ENCODE data around the gene SH2D6. TPM values are rescaled to one million over a fixed set of nuclear protein-coding genes. Genes with fewer than 3 reads are reported as not detected.
"Not testable (repeated sequence)": the region's sequence is repeated elsewhere in the genome, so short reads cannot be mapped to it uniquely, and the experiment has no call there.

Gene SH2D6
- polyA plus RNA-seq, 10 donors = 0.21 to 1.2 (median 0.65) TPM

DNA sequence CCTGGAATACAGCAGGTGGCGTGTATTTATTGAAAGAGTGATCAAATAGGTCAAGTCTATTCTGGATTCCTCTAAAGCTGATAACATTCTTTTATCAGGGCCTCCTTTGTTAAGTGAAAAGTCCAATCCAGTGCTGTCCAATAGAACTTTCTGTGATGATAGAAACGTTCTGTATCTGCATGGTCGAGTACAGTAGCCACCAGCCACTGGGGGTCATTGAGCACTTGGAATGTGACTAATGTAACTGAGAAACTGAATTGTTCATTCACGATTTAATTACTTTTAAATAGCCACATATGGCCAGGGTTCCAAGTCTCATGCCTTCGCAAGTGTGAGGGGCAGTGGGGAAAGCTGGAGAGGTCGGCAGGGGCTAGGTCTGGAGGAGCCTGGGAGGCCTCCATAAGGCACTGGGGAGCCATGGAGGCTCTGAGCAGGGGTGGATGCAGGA is 20.5 kb downstream of the SH2D6 start:
- DNase-seq = no peak

GRCh38 chr2:85439569-85439968 is 21.1 kb downstream of the SH2D6 start:
- not testable (repeated sequence) for DNase-seq

- DNase-seq = no peak
Observed at GRCh38 chr2:85439986-85440385, 21.5 kb downstream of the SH2D6 start.

DNA sequence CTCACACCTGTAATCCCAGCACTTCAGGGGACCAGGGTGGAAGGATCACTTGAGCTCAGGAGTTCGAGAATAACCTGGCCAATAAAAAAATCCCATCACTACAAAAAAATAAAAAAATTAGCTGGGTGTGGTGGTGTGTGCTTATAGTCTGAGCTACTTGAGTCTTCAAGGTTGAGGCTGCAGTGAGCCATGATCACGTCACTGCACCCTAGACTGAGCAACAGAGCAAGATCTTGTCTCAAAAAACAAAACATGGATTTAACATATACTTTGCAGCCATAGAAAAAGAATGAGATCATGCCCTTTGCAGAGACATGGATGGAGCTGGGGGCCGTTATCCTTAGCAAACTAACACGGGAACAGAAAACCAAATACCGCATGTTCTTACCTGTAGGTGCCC is 22.2 kb downstream of the SH2D6 start:
- no peak for DNase-seq

DNA sequence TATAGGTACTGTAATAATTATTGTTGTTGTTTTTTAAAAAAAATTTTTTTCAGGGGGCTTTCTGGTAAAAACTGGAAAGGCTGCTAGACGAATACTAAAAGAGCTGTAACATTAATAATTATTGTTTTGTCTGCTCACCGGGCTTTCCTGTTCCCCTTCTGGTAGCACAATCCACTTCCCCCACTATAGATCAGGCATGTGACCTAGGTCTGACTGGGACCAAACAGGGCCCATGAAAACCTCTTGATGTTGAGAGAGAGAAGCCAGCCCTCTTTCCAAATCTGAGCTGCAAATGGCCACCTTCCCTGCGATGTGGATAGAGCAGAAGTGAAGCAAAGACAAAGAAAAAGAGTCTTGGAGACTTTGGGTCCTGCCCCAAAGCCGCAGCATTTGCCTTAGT is 23.4 kb downstream of the SH2D6 start:
- DNase-seq = no peak

DNA sequence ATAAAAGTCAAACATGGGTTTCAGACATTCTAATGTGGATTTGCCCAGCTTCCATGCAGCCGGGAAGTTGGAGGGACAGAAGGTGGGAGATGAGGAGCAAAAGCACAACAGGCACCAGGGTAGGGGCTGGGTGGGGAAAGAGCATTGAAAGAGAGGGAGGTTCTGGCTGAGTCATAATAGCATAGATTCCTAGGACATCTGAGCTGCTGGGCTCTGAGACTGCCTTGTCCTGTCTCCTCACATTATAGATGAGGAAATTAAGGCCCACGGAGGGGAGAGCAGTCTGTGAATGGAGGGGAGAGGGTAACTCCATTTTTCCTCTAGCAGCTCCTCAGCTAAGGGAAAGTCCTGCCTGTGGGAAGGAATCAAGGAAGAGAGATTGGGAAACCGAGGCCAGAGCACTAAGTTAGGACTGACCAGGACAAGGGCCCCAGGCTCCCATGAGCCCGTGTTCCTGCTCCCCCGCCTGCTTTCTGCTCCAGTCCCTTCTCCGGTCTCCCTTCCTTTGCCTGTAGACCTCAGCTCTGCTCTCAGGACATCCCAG is 26.2 kb downstream of the SH2D6 start:
- DNase-seq = no peak

DNA sequence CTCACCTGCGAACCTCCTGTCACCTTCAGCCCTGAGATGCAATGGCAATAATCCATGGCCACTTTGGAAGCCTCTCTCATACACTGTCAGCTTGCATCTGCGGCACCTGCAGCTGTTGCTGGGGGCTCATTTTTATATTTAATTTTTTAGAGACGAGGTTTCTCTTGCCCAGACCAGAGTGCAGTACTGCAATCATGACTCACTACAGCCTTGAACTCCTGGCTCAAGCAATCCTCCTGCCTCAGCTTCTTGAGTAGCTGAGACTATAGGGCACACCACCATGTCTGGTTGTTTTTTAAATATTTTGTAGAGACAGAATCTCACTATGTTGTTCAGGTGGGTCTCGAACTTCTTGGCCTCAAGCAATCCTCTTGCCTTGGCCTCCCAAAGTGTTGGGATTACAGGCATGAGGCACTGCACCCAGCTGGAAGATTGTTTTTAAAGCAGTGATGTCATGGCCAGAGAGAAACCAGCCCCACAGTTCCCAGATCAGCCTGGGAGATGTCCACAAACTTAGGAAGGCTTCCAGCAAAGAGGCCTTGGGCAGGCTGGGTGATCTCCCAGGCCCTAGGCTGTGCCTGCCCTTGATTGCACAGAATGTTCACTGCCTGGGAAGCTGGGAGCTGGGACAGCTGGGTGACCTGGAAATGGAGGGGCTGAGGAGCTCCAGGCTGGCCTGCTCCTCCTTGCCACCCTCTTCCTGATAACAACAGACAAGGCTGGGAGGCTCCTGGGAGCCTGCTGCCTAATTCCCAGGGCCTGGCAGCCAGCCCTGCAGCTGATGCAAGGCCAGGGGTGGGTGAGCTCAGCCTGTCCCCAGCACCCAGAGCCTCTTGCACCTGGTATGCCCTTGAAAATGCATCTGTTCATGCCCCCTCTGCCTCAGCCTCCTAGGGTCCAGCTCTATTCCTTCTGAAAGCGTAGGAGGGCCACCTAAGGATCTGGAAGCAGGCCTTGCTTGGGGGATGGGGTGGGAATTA is 27.1 kb downstream of the SH2D6 start:
- peak in 2 of 3 donors; percentile 39 to 65 for DNase-seq

- DNase-seq = peak in 1 of 3 donors; percentile 45
Observed at GRCh38 chr2:85446296-85447221, 28.0 kb downstream of the SH2D6 start.

GRCh38 chr2:85447222-85447585 is 28.7 kb downstream of the SH2D6 start:
- no peak for DNase-seq

- no peak for DNase-seq
Observed at GRCh38 chr2:85448461-85449213, 30.1 kb downstream of the SH2D6 start.

DNA sequence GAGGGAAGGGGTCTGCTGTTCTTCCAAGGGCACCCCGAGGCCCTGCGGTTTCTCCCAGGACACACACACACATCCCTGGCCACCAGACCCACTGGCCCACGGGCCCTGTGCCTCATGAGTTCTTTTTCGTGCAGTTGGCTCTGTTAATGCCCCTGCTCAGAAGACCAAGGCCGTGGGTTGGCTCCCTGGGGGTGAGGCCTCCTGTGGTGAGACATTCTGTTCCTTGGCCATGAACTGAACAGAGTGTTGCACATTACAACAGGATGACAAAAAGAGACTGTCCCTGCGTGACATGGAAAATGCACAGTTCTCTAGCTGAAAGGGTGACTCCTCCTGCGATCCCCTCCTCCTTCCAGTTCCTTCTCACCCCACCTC is 30.7 kb downstream of the SH2D6 start:
- DNase-seq = no peak

DNA sequence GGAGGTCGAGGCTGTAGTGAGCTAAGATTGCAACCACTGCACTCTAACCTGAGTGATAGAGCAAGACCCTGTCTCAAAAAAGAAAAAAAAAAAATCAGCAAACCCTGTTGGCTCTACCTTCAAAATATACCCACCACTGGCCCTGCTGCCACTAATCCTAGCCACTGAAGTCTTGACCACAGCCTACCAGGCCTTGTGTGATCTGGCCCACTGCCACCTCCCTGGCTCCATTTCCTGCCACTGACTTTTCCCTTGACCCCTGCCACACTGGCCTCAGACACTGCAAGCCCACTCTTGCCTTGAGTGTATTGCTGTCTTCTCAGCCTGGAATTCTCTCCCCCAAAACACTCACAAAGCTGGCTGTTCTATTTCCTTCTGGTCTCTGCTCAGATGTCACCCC is 33.7 kb downstream of the SH2D6 start:
- no peak for DNase-seq

- DNase-seq = no peak
Observed at GRCh38 chr2:85453571-85453970, 35.1 kb downstream of the SH2D6 start.

DNA sequence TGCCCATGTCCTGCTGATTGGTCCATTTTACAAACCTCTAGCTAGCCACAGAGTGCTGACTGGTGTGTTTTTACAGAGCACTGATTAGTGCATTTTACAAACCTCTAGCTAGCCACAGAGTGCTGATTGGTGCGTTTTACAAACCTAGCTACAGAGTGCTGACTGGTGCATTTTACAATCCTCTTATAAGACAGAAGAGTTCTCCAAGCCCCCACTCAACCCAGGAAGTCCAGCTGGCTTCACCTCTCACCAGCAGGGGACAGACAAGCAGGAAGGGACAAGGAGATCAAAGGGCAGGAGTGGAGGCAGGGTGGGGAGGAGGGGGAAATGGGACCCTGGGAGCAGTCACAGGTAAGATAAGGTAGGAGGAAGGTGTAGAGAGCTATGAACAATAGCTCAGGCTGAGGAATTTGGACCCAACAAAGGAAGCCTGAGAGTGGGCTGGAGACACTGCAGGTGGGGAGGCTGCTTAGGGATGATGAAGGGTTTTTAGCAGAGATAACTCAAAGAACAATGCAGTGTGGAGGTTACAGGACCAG is 37.1 kb downstream of the SH2D6 start:
- no peak for DNase-seq

- no peak for DNase-seq
Observed at GRCh38 chr2:85457043-85457442, 38.5 kb downstream of the SH2D6 start.

DNA sequence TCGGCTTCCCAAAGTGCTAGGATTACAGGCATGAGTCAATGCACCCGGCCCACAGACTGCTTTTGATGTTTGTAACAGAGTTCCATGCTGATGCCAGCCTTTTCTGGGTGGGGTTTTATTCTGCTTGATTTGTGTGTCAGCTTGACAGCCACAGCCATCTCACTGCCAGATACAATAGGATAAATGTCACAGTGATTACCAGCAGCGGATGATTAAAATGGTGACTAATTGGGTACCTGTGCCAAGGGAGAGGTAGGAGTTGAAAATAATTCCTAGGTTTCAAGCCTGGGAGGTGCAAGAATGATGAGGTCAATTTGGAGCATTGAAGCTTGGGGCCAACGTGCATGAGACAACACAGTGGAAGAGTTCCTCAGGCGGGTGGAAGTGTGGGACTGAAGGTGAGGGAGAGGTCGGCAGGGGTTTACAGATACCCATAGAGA is 39.4 kb downstream of the SH2D6 start:
- no peak for DNase-seq

GRCh38 chr2:85458601-85459563 is 40.4 kb downstream of the SH2D6 start:
- DNase-seq = no peak

- DNase-seq = no peak
Observed at GRCh38 chr2:85459771-85460170, 41.3 kb downstream of the SH2D6 start.

- DNase-seq = peak in 1 of 3 donors; percentile 18
Observed at GRCh38 chr2:85462322-85462721, 43.8 kb downstream of the SH2D6 start.

Data from muscle of back (tissue), 11 donors.